PC-3 (cell line): Measurements from ENCODE around the gene PTRHD1. TPM values are rescaled to one million over a fixed set of nuclear protein-coding genes. Genes with fewer than 3 reads are reported as not detected.
A peak's percentile ranks its signal among the peaks of the same experiment; 100 is the strongest.
"Not testable (repeated sequence)": the region's sequence is repeated elsewhere in the genome, so short reads cannot be mapped to it uniquely, and the experiment has no call there.

Source experiments
- ATAC-seq: fragments of 200-7000 bp; cut with Tn5 transposase; 2 replicates; pipeline ENCODE4 v1.9.1; 2020; ENCODE audit warnings: mild to moderate bottlenecking, moderate library complexity
- BruUV-seq: library from RNA; stranded (reverse); fragments of 400-500 nt; replicated peaks from 2 replicates; lab custom pipeline; 2021; lab: Mats Ljungman, UMichigan
- CTCF ChIA-PET: fragments of 300-600 bp; sonication (Branson Sonifier 250); formaldehyde crosslinking; loops from one replicate; lab custom pipeline; 2022; ENCODE audit warnings: antibody characterized with exemption; lab: Charles Lee
- POLR2A ChIA-PET: fragments of 300-600 bp; sonication (Branson Sonifier 250); formaldehyde crosslinking; loops from one replicate; lab custom pipeline; 2022; ENCODE audit warnings: antibody characterized with exemption; ENCODE audit not compliant: unreplicated experiment; lab: Charles Lee
- DNase-seq: peaks from one replicate; pipeline ENCODE4 v3.0.0-alpha.2; 2015
- H2AFZ ChIP-seq: fragments of 300-600 bp; sonication (generic); 2 replicates; pipeline ENCODE4 v1.6.0; 2016; ENCODE audit warnings: antibody characterized with exemption, low read length
- H3F3A ChIP-seq: fragments of 300-600 bp; sonication (generic); one replicate; pipeline ENCODE4 v1.6.0; 2017; ENCODE audit warnings: antibody characterized with exemption, low read length, control low read depth, mild to moderate bottlenecking; ENCODE audit not compliant: unreplicated experiment
- H3K27ac ChIP-seq: fragments of 300-600 bp; sonication (generic); 2 replicates; pipeline ENCODE4 v1.5.1; 2016; ENCODE audit warnings: mild to moderate bottlenecking, low read length
- H3K27me3 ChIP-seq: fragments of 300-600 bp; sonication (generic); 2 replicates; pipeline ENCODE4 v1.6.1; 2016; ENCODE audit warnings: low read length, mixed read lengths
- H3K36me3 ChIP-seq: fragments of 300-600 bp; sonication (generic); 2 replicates; pipeline ENCODE4 v1.6.1; 2016; ENCODE audit warnings: low read depth, mixed run types, low read length, mixed read lengths
- H3K4me1 ChIP-seq: fragments of 300-600 bp; sonication (generic); 2 replicates; pipeline ENCODE4 v1.5.1; 2016; ENCODE audit warnings: low read length; ENCODE audit not compliant: insufficient read depth
- H3K4me2 ChIP-seq: fragments of 300-600 bp; sonication (generic); 2 replicates; pipeline ENCODE4 v1.6.0; 2016; ENCODE audit warnings: low read length
- H3K4me3 ChIP-seq: fragments of 300-600 bp; sonication (generic); 2 replicates; pipeline ENCODE4 v1.5.1; 2016; ENCODE audit warnings: mild to moderate bottlenecking, low read length, mixed read lengths
- H3K79me2 ChIP-seq: fragments of 300-600 bp; sonication (generic); 2 replicates; pipeline ENCODE4 v1.6.1; 2017; ENCODE audit warnings: low read length, mixed read lengths
- H3K9ac ChIP-seq: fragments of 300-600 bp; sonication (generic); 2 replicates; pipeline ENCODE4 v1.6.0; 2016; ENCODE audit warnings: mild to moderate bottlenecking, low read length
- H3K9me2 ChIP-seq: fragments of 300-600 bp; sonication (generic); replicated peaks from 2 replicates; pipeline ENCODE4 v1.6.1; 2016; ENCODE audit warnings: mixed run types, low read length, mixed read lengths
- H3K9me3 ChIP-seq: fragments of 300-600 bp; sonication (generic); 2 replicates; pipeline ENCODE4 v1.6.1; 2016; ENCODE audit warnings: low read length, mixed read lengths
- H4K20me1 ChIP-seq: fragments of 300-600 bp; sonication (generic); 2 replicates; pipeline ENCODE4 v1.6.1; 2016; ENCODE audit warnings: low read length, mixed read lengths
- CTCF ChIP-seq: fragments of 300-600 bp; sonication (generic); conservative IDR thresholded peaks from 2 replicates; pipeline ENCODE4 v1.5.1; 2017; ENCODE audit warnings: antibody characterized with exemption, low read depth, mild to moderate bottlenecking, low read length
- EZH2 ChIP-seq: fragments of 300-600 bp; sonication (generic); IDR thresholded peaks from one replicate; pipeline ENCODE4 v1.6.1; 2017; ENCODE audit warnings: antibody characterized with exemption, mild to moderate bottlenecking, low read length; ENCODE audit not compliant: unreplicated experiment
- EZH2phosphoT487 ChIP-seq: fragments of 300-600 bp; sonication (generic); IDR thresholded peaks from 2 replicates; pipeline ENCODE4 v1.6.1; 2018; ENCODE audit warnings: mild to moderate bottlenecking, antibody characterized with exemption, low read length, borderline replicate concordance
- intact Hi-C: fragments of 100-400 bp; cut with micrococcal nuclease; formaldehyde crosslinking; loops from 2 replicates; pipeline ENCODE4 v1.9.0; 2023
- total RNA-seq: library from RNA; depleted of rRNA; stranded (reverse); fragments of >200 nt; gene quantifications from 2 replicates; pipeline ENCODE4 v1.2.3, GENCODE V29; 2014

The PTRHD1 gene
- total RNA-seq, 1 experiment from 2014 or later: 68.6 TPM

GRCh38 chr2:24836706-24837105 is 43.5 kb upstream of the PTRHD1 start:
- H3K9ac ChIP-seq: no peak overlapping the region
- H3K4me2 ChIP-seq: no peak overlapping the region
- H3K4me3 ChIP-seq: no peak overlapping the region
- no peaks in the 10 kb centered on the region for H3K9me2 ChIP-seq
- no peak overlapping the region for H2AFZ ChIP-seq
- no peak overlapping the region for H3K27ac ChIP-seq
- H3K4me1 ChIP-seq: no peaks in the 10 kb centered on the region
- H3F3A ChIP-seq: no peaks in the 10 kb centered on the region
- no peaks in the 10 kb centered on the region for H3K27me3 ChIP-seq
- H3K79me2 ChIP-seq: no peaks in the 10 kb centered on the region
- POLR2A ChIA-PET: no interaction called here
- CTCF ChIA-PET: no interaction called here
- no peak for TF ChIP-seq EZH2phosphoT487
- TF ChIP-seq CTCF: no peak
- no peak for TF ChIP-seq EZH2
- no peaks in the 10 kb centered on the region for H3K9me3 ChIP-seq
- intact Hi-C loops: no loop called here
- no peak for ATAC-seq
- no peaks in the 10 kb centered on the region for H4K20me1 ChIP-seq
- no TSS peak for BruUV-seq
- no peaks in the 10 kb centered on the region for H3K36me3 ChIP-seq
- no peak for DNase-seq

DNA sequence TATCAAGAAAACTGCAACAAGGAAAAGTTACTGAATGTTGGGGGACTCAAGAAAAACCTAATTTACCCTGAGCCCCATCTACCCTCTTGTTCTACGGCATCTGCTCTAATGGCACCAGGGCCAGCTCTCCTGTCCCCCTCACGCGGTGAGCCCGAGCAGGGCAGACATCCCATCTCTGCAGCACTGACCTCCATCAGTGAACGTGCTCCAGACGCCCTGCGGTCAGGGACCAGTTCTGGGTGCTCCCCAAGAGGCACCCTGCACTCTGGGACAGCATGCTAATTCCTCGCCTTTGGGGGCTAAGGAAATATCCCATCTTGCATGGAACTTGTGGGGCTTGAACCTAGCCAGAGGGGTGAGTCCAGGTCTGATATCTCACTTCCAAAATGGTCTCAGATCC is 43.0 kb upstream of the PTRHD1 start:
- Histone ChIP-seq H3K4me3 (no peak overlapping the region), H2AFZ (no peak overlapping the region), H3K9ac (no peak overlapping the region), H3K27ac (no peak overlapping the region), H3K79me2 (no peaks in the 10 kb centered on the region), H3K4me2 (no peak overlapping the region), H3K27me3 (no peaks in the 10 kb centered on the region), H3K36me3 (no peaks in the 10 kb centered on the region), H3K9me3 (no peaks in the 10 kb centered on the region), H3K4me1 (no peaks in the 10 kb centered on the region), H3F3A (no peaks in the 10 kb centered on the region), H3K9me2 (no peaks in the 10 kb centered on the region), H4K20me1 (no peaks in the 10 kb centered on the region)
- CTCF ChIA-PET: no interaction called here
- no TSS peak for BruUV-seq
- intact Hi-C loops: no loop called here
- POLR2A ChIA-PET: no interaction called here
- DNase-seq (no peak), ATAC-seq (no peak)
- TF ChIP-seq EZH2phosphoT487 (no peak), EZH2 (no peak), CTCF (no peak)

DNA sequence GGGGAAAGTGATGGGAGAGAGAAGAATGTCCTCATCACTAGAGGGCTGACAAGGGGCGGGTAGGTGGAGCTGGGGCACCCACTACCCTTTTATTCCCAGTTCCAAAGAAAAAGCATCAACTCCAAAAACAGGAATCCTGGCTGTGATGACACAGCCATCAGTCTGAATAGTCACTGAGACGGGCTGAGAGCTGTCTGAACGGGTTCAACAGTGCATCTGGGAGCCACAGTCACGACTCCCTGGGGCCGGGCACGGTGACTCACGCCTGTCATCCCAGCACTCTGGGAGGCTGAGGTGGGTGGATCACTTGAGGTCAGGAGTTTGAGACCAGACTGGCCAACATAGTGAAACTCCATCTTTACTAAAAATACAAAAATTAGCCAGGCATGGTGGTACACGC is 42.2 kb upstream of the PTRHD1 start:
- H3K4me2 ChIP-seq, CTCF ChIA-PET: not testable (repeated sequence)
- DNase-seq: peak; percentile 19

More for the DNA sequence above, 42.2 kb upstream of the PTRHD1 start:
- POLR2A ChIA-PET, H3F3A ChIP-seq, H3K36me3 ChIP-seq, H3K27ac ChIP-seq, H3K4me1 ChIP-seq, BruUV-seq, H3K9me3 ChIP-seq, H3K9me2 ChIP-seq, ATAC-seq, H2AFZ ChIP-seq, H4K20me1 ChIP-seq, H3K79me2 ChIP-seq, H3K4me3 ChIP-seq, H3K9ac ChIP-seq, intact Hi-C loops, H3K27me3 ChIP-seq: not testable (repeated sequence)
